ENCODE results near the gene ESRRB.

ESRRB gene

GRCh38 chr14:76390621-76391020, 14.7 kb downstream of the ESRRB start:
- Histone ChIP-seq H2AFZ (ENCODE audit: low read length) (no peak overlapping the region), H4K20me1 (ENCODE audit: insufficient read depth, low read length) (no peaks in the 10 kb centered on the region), H3K9me3 (ENCODE audit: low read length) (no peaks in the 10 kb centered on the region), H3K4me1 (ENCODE audit: insufficient read depth, low read length, severe bottlenecking) (no peaks in the 10 kb centered on the region), H3K9me2 (ENCODE audit: low read depth, low read length) (no peaks in the 10 kb centered on the region), H3F3A (ENCODE audit: insufficient read depth, low read length) (no peaks in the 10 kb centered on the region), H3K27ac (ENCODE audit: low read depth, low read length, poor library complexity, severe bottlenecking) (no peak overlapping the region), H3K79me2 (ENCODE audit: insufficient read depth, low read length) (no peaks in the 10 kb centered on the region), H3K4me3 (ENCODE audit: low read depth, low read length, poor library complexity, severe bottlenecking) (no peak overlapping the region), H3K9ac (ENCODE audit: low read length) (no peak overlapping the region), H3K36me3 (ENCODE audit: insufficient read depth, low read length) (no peaks in the 10 kb centered on the region), H3K4me2 (ENCODE audit: low read length) (no peak overlapping the region), H3K27me3 (ENCODE audit: insufficient read depth, low read length) (no peaks in the 10 kb centered on the region)
- TF ChIP-seq EZH2 (IDR thresholded peaks at IDR 0.05; ENCODE audit: borderline replicate concordance, low read length) (no peak), CTCF (IDR thresholded peaks at IDR 0.05; ENCODE audit: low read length) (no peak)

- TF ChIP-seq CTCF (IDR thresholded peaks at IDR 0.05; ENCODE audit: low read length) (no peak), EZH2 (IDR thresholded peaks at IDR 0.05; ENCODE audit: borderline replicate concordance, low read length) (no peak)
- Histone ChIP-seq H3K9me2 (ENCODE audit: low read depth, low read length) (no peaks in the 10 kb centered on the region), H3F3A (ENCODE audit: insufficient read depth, low read length) (no peaks in the 10 kb centered on the region), H3K4me1 (ENCODE audit: insufficient read depth, low read length, severe bottlenecking) (no peaks in the 10 kb centered on the region), H3K9ac (ENCODE audit: low read length) (no peak overlapping the region), H4K20me1 (ENCODE audit: insufficient read depth, low read length) (no peaks in the 10 kb centered on the region), H3K4me3 (ENCODE audit: low read depth, low read length, poor library complexity, severe bottlenecking) (no peak overlapping the region), H2AFZ (ENCODE audit: low read length) (no peak overlapping the region), H3K27me3 (ENCODE audit: insufficient read depth, low read length) (no peaks in the 10 kb centered on the region), H3K27ac (ENCODE audit: low read depth, low read length, poor library complexity, severe bottlenecking) (no peak overlapping the region), H3K36me3 (ENCODE audit: insufficient read depth, low read length) (no peaks in the 10 kb centered on the region), H3K79me2 (ENCODE audit: insufficient read depth, low read length) (no peaks in the 10 kb centered on the region), H3K4me2 (ENCODE audit: low read length) (no peak overlapping the region), H3K9me3 (ENCODE audit: low read length) (no peaks in the 10 kb centered on the region)
These were observed 16.2 kb downstream of the ESRRB start for GRCh38 chr14:76391981-76392690.

- no peak overlapping the region for H3K4me2 ChIP-seq (ENCODE audit: low read length)
- 0 out of 2 replicates have a peak, but pooled peaks cover 3% of the 10 kb centered on the region for H3K27me3 ChIP-seq (ENCODE audit: insufficient read depth, low read length)
- H3F3A ChIP-seq (ENCODE audit: insufficient read depth, low read length), result no peaks in the 10 kb centered on the region
- H3K79me2 ChIP-seq (ENCODE audit: insufficient read depth, low read length), result no peaks in the 10 kb centered on the region
- H3K9me3 ChIP-seq (ENCODE audit: low read length), result no peaks in the 10 kb centered on the region
- no peak overlapping the region for H3K27ac ChIP-seq (ENCODE audit: low read depth, low read length, poor library complexity, severe bottlenecking)
- TF ChIP-seq EZH2 (IDR thresholded peaks at IDR 0.05; ENCODE audit: borderline replicate concordance, low read length) (no peak), CTCF (IDR thresholded peaks at IDR 0.05; ENCODE audit: low read length) (no peak)
- no peaks in the 10 kb centered on the region for H3K4me1 ChIP-seq (ENCODE audit: insufficient read depth, low read length, severe bottlenecking)
- H3K36me3 ChIP-seq (ENCODE audit: insufficient read depth, low read length), result no peaks in the 10 kb centered on the region
- no peak overlapping the region for H3K9ac ChIP-seq (ENCODE audit: low read length)
- H3K4me3 ChIP-seq (ENCODE audit: low read depth, low read length, poor library complexity, severe bottlenecking), result no peak overlapping the region
- H4K20me1 ChIP-seq (ENCODE audit: insufficient read depth, low read length), result no peaks in the 10 kb centered on the region
- no peaks in the 10 kb centered on the region for H3K9me2 ChIP-seq (ENCODE audit: low read depth, low read length)
- H2AFZ ChIP-seq (ENCODE audit: low read length), result no peak overlapping the region
These were observed 18.6 kb downstream of the ESRRB start for GRCh38 chr14:76394569-76394968.

Measured in OCI-LY1 (cell line).